ENCODE results near the gene COG5. TPM values are rescaled to one million over a fixed set of nuclear protein-coding genes. Genes with fewer than 3 reads are reported as not detected.

The COG5 gene
- total and polyA plus RNA-seq, 9 of the 15 experiments (the other 6 are each of a cell fraction or from before 2014, with no cell fraction given): 15.3 to 75.1 (median 56.4) TPM

GRCh38 chr7:107165341-107165740, 398.4 kb downstream of the COG5 start (continued):
- peak; percentile 30 for TF ChIP-seq CCNT2 (IDR thresholded peaks at IDR 0.05; ENCODE audit: borderline replicate concordance, extremely low read depth, insufficient read length, low read depth, low read length)
- TF ChIP-seq, protein P1, sequence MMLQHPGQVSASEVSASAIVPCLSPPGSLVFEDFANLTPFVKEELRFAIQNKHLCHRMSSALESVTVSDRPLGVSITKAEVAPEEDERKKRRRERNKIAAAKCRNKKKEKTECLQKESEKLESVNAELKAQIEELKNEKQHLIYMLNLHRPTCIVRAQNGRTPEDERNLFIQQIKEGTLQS (IDR thresholded peaks at IDR 0.05): peak; percentile 90
- TF ChIP-seq, protein P1 (CRISPR knock-in tag; conservative IDR thresholded peaks at IDR 0.05): no peak; the same call in 1 of the 2 replicates
- peak in 1 of 2 experiments; percentile 27; a peak in 1 of 4 replicates for TF ChIP-seq MCM7 (IDR thresholded peaks at IDR 0.05)
- no peak for TF ChIP-seq ATF1 (CRISPR knock-in tag; IDR thresholded peaks at IDR 0.05)
- peak; percentile 29; the same call in 1 of the 2 replicates for TF ChIP-seq ATF1 (tag; IDR thresholded peaks at IDR 0.05)
- TF ChIP-seq ZNF766 (CRISPR knock-in tag; conservative IDR thresholded peaks at IDR 0.05): no peak
- 0 out of 2 replicates have a peak, but pooled peaks have one; percentile 40 for TF ChIP-seq SMARCC2 (IDR thresholded peaks at IDR 0.05; ENCODE audit: low read depth)
- peak; percentile 76 for TF ChIP-seq ARID1B (IDR thresholded peaks at IDR 0.05)
- TF ChIP-seq NFRKB (IDR thresholded peaks at IDR 0.05; ENCODE audit: low read depth): 0 out of 2 replicates have a peak, but pooled peaks have one; percentile 21
- TF ChIP-seq LARP7 (IDR thresholded peaks at IDR 0.05): peak; percentile 91
- TF ChIP-seq DPF2 (IDR thresholded peaks at IDR 0.05): peak; percentile 87
- TF ChIP-seq MTA1 (IDR thresholded peaks at IDR 0.05; ENCODE audit: borderline replicate concordance): peak; percentile 71
- no peak for TF ChIP-seq ERF (CRISPR knock-in tag; IDR thresholded peaks at IDR 0.05)
- TF ChIP-seq ZBTB8A (IDR thresholded peaks at IDR 0.05; ENCODE audit: partially characterized antibody): no peak
- TF ChIP-seq HDAC2 (IDR thresholded peaks at IDR 0.05): peak; percentile 75
- 0 out of 2 replicates have a peak, but pooled peaks have one; percentile 57 for TF ChIP-seq GATAD2A (IDR thresholded peaks at IDR 0.05)
- TF ChIP-seq LEF1 (IDR thresholded peaks at IDR 0.05): peak; percentile 59
- TF ChIP-seq ZBTB26 (CRISPR knock-in tag; IDR thresholded peaks at IDR 0.05): peak; percentile 79; the same call in 1 of the 2 replicates
- peak; percentile 13; the same call in 1 of the 2 replicates for TF ChIP-seq CEBPG (CRISPR knock-in tag; IDR thresholded peaks at IDR 0.05)
- 0 out of 4 replicates have a peak, but pooled peaks of 1 of the 2 experiments have one; percentile 18 for TF ChIP-seq CEBPG (tag; conservative IDR thresholded peaks at IDR 0.05 in 1 of 2, IDR thresholded peaks at IDR 0.05 in 1 of 2)
- no peak for TF ChIP-seq ZNF639 (CRISPR knock-in tag; conservative IDR thresholded peaks at IDR 0.05 in 1 of 2, IDR thresholded peaks at IDR 0.05 in 1 of 2)
- peak; percentile 88 for TF ChIP-seq JUND (IDR thresholded peaks at IDR 0.05; ENCODE audit: borderline replicate concordance, low read depth, low read length)
- peak; percentile 91 for TF ChIP-seq JUND (tag; IDR thresholded peaks at IDR 0.05; ENCODE audit: borderline replicate concordance, low read depth, low read length)
- peak; percentile 32; the same call in 1 of the 2 replicates for TF ChIP-seq EP300 (IDR thresholded peaks at IDR 0.05; ENCODE audit: low read length)
- TF ChIP-seq ARHGAP35 (IDR thresholded peaks at IDR 0.05; ENCODE audit: partially characterized antibody): no peak
- TF ChIP-seq MLLT1 (IDR thresholded peaks at IDR 0.05): peak; percentile 38 to 65; a peak in 1 of 4 replicates
- TF ChIP-seq L3MBTL2 (IDR thresholded peaks at IDR 0.05): peak; percentile 38; the same call in 1 of the 2 replicates
